HG02852 (cell line): ENCODE data around the gene LOXHD1.

Experiments
- ATAC-seq: cut with Tn5 transposase; IDR thresholded peaks from one replicate; pipeline ENCODE4 v1.9.1; 2021; ENCODE audit warnings: mild to moderate bottlenecking, moderate library complexity; ENCODE audit not compliant: unreplicated experiment

The LOXHD1 gene

DNA sequence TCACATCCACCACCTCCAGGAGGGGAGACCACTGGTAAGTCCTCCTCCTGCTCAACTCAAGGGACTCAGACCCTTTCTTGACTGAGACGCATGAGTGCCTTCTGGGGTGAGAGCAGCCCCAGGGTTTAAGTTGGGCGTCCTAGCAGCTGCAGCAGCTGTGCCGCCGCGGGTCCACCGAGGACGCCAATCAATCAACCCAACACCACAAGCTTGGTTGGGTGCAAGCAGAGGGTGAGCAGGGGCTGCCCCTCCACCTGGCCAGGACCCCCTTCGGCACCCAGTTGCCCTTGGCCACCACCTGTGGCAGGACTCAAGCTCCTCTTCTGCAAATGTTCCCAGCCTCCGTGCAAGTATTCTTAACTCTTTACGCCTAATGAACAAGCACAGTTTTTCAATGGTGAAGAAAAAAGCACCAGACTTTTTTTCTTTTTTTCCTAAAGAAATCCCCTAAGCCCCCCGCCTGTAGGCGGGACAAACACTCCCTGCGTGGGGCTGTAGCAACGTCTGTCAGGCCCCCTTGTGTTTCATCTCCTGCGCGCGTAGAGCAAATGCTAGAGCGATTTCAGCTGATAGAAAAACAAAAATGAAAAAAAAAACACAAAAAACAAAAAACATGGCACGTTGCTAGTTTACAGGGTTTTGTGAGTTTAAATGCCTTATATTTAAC lies 197.1 kb downstream of the LOXHD1 start:
- ATAC-seq = no peak

DNA sequence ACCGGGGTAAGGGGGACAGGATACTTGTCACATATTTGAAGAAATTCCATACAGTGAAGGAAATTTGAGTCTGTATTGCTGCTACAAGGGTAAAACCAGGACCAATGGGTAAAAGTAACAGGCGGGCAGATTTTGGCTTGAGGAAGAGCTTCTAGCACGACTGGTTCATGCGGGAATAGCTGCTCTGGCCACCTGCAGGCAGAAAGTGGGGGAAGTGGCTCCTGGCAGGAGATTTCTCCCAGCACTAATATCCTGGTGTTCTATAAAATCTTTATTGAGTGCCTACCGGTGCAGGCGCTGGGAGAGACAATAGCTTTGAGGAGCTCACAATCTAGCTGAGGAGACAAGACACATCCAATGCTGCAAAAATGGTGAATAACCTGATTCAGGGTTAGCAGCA lies 198.5 kb downstream of the LOXHD1 start:
- ATAC-seq = no peak

DNA sequence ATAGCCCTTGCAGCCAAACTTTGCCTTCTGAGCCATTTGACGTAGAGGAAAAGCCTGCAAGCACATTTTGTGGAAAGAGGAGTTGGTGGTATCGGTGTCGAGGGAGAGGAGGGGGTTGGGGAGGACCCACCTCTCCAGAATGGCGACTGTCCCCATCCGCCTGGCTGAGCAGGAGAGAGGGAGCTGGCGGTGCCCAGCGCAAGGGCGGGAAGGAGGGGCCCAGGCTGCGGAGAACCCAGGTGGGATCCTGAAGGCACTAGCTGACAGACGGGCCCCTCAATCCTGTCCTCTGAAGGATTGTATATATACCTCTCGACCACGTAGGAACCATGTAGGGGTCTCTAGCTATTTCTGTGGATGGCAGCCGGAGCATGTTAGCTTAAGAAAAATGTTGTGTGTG lies 200.3 kb downstream of the LOXHD1 start:
- ATAC-seq = no peak

DNA sequence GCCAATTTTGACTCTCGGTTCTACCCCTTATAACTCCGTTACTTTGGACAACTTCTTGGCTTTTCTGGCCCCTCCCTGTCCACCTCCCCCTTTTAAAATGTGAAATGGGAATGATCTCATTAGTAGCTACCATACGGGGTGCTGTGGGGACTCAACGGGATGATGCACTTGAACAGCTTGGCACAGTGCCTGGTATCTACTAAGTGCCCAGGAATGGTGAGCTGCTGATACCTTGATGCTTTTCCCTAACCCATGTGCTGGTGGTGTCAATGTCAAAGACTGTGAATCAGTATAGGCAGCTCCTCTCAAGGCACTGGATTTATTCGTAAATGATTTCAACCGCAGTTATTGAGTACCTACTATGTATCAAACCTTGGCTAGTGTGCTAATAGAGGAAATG lies 204.2 kb downstream of the LOXHD1 start:
- no peak for ATAC-seq

DNA sequence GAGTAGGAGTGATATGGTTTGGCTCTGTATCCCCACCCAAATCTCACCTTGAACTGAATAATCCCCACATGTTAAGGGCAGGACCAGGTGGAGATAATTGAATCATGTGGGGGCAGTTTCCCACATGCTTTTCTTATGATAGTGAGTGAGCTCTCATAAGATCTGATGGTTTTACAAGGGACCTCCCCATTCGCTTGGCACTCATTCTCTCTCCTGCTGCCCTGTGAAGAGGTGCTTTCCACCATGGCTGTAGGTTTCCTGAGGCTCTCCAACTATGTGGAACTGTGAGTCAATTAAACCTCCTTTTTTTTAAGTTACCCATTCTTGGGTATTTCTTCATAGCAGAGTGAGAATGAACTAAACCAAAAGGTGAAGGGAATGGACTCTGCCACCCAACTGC lies 207.5 kb downstream of the LOXHD1 start:
- ATAC-seq = no peak

DNA sequence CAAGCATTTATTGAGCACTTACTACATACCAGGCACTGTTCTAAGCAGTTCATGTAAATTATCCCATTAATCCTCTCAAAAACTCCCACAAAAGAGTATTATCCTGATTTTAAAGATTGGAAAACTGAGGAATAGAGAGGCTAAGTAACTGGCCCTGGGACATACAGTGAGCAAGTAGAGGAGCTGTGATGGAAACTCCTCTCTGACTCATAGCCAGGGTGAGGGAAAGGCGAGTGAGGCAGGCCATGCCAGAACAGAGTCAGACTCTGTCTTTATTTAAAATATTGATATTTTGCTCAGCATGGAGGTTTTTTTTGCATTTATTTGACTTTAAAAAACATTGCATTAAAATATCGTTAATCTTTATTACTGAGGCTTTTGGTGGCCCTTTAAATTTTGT lies 208.0 kb downstream of the LOXHD1 start:
- no peak for ATAC-seq

DNA sequence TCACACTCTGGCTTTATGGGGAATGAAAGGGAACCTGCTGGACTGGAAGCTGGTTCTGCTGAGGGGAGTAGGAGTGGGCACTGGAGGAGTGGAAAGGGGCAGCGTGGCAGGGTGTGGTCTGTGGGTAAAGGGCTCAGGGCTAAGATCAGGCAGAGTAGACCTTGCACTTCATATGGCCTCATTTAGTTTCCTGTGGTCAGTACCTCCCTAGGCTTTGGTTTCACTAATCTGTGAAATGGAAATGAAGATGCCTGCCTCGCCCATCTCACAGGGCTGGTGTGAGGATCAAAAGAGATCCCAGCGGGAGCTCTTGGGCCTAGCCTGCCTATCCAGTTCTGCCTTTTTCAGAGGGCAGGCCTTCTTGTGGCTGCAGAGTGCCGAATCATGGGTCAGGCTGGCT lies 208.7 kb downstream of the LOXHD1 start:
- ATAC-seq = no peak

DNA sequence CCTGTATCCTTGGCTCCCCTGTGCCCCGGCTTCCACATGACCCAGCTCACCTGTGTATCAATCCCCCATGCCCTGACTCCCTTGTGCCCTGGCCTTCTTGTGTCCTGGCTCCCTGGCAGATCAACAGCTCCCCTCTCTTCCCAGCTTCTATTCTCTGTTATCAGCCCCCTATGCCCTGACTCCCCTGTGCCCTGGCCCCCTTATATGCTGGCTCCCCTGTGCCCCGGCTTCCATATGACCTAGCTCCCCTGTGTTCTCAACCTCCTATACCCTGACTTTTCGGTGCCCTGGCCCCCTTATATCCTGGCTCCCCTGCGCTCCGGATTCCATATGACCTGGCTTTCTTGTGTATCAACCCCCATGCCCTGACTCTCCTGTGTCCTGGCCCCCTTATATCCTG lies 209.2 kb downstream of the LOXHD1 start:
- ATAC-seq = no peak

DNA sequence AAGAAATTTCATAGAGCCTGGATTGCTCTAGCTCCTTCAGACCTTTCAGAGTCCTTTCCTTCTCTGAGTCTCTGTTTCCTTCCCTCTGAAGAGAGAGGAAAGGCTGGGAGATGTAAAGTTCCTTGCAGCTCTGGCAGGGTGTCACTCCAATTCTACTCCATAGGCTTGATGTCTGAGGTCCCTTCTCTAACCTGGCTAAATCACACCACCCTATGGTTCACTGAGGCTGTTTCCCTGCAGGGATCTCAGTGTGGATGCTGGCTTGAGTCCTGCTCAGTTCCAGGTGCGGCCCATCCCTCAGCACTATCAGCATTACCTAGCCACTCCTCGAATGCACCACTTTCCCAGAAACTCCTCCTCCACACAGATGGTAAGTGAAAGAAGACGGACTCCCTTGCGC lies 209.7 kb downstream of the LOXHD1 start:
- ATAC-seq = no peak

DNA sequence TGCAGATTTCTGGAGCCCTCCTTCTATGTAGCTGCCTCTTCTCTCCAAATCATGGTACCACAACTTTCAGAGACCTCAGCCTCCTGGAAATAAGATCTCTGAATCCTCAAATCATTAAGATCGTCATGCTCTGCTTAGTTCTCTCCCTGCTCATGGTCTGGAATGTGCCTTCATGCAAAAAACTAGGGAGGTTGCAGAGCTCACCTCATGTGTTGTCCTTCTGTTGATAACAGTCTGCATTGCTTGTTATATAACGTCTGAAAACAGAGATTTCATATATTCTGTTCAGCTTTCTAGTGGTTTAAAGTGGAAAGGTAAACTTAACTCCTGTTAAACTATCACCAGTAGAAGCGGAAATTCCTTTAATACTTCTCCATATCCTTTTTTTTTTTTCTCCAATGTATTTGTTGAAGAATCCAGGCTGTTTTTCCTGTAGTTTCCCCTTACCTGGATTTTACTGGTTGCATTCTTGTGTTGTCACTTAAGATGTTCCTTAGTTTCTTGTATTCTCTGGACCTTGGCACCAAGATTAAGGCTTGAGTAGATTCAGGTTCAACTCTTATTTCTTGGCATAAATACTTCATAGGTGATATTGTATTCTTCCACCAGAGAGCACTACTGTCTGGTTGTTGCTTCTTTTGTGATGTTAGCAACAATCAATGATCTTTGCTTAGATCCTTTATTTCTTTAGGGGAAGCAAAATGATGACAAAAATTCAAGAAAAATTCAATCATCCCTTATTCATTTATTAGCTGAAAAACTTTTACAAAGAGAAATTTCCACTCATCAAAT lies 211.3 kb downstream of the LOXHD1 start:
- ATAC-seq = no peak

DNA sequence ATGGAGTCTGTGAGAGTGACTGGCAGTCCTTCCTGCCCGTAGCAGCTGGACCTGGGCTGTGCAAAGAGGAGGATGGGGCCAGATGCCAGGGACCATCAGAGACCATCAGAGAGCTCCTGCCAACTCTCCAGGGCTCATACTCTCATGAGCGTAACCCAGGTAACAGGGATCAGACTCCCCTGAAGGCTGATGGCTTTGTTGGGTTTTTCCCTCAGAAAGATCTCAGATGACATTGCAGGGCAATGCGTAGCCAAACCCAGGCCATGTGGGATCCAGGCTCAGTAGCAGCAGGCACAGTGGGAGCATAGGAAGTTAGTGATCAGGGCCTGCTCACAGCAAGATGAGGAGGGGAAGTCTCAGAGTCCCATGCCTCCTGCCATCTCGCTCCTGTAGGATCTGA lies 218.0 kb downstream of the LOXHD1 start:
- no peak for ATAC-seq

DNA sequence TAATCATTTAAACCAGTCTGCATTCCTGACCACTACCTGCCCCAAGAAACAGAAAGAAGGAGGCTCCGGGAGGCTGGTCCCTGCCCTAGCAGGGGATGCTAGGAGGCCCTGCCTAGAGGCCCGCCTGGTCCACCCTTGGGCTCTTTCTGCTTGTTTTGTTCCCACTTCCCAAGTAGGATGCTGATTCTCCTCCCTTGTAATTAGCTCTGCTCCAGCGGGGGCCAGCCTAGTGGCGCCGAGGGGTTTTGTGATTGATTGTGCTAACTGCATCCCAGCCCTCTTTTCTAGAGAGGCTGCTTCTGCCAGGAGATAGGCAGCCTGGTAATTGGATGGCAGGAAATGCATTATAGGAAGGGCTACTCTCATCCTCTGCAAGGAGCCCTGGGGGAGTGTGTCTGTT lies 220.0 kb downstream of the LOXHD1 start:
- ATAC-seq = no peak

DNA sequence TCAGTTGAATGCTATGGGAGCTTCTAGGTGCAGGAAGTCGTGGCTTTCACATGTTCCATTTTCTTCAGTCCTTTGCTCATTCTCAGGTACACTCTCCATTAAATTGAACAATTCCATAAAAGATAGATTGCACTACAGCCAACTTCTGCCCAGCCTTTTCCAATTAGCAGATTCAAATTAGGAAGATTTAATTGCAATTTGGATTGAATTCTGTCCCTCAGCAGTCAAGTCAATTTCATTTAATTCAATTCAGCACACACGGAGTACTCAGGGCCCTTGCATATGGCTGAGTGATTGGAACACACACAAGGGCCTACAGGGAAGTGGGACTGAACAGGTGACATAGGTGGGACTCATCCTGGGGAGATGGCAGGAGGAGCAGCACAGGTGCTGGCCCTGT lies 220.4 kb downstream of the LOXHD1 start:
- ATAC-seq = no peak

DNA sequence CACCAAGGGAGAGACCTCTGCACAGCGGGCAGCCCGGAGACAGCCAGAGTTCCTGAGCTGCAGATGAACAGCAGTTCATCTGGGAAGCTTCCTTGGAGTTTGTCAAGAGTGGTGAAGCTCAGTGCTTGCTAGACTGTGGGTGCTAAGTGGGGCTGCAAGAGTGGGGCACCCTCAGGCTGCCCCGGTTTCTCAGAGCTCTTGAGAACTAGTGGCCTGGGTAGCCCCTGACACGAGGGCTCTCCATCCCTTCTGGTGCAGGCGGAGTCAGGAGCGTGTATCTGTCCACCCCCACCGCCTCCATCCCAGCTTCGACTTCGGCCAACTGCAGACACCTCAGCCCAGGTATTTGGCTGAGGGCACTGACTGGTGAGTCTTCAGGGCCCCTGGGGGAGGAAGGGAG lies 222.0 kb downstream of the LOXHD1 start:
- ATAC-seq = no peak

DNA sequence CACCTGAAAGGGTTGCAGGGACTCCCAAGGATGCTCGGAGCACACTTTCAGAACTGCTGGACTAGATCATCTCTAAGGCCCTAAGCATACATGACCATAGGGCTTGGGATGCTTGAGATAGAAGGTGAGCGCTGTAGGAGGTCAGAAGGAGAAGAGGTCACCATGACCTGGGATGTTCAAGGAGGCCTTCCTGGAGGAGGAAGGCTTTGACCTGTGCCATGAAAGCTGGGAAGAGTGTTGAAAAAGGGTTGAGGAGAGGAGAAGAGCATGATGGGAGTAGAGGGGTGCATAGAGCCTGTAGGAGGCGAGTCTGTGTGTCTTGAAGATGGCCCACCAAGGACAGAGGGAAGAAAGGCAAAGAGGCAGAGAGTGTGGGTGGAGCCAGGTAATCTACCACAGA lies 222.4 kb downstream of the LOXHD1 start:
- ATAC-seq = no peak

DNA sequence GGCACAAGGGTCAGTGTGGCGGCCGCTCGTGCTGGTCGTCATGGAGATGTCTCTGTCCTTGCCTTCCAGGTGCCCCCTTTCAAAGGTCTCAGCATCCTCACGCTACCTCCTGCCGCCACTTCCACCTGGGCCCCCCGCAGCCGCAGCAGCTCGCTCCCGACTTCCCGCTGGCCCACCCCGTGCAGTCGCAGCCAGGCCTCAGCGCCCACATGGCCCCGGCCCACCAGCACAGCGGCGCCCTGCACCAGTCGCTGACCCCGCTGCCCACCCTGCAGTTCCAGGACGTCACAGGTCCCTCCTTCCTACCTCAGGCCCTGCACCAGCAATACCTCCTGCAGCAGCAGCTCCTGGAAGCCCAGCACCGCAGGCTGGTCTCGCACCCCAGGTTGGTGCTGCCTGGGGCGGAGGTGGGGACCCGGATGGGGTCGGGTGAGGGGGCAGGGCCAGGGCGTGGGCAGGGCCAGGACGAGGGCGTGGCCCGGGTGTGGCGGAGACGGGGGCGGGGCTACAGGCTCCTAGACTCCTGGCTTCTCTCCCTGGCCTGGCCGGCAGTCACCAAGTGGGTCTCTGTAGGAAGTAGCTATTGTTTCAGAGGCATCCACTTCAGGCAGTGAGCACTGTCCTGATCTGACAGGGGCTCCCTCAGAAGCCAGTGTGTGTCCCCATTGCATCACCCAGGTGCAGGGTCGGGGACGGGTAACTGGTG lies 223.7 kb downstream of the LOXHD1 start:
- no peak for ATAC-seq

DNA sequence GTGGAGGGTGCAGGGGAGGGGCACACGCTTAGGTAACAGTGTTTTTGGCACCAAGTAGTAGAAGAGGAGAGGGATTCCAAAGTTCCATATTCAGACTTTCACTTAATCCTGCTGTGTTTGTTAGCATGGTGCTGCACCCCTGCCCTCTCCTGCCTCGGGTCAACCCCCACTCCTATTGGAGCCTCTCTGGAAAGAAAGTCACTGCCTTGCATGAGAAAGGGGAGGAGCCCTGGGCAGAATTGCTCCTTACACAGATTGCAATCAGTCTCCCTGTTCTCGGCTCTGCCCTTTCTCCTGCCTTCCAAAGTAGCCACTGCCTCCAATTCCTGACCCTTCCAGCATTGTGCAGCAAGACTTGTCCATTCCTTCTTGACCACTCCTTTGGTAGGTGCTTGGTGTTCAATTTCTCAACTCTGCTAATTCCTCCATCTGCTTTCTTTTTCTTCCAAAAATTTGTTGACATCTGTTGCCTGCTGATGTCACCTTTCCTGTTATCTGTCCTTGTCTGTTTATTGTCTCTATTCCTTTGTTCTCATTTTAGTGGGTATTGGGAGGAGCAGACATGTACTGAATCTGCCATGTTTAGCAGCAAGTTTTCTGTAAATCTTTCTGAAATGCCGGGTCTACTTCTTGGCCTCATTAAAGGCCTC lies 225.4 kb downstream of the LOXHD1 start:
- ATAC-seq = no peak

DNA sequence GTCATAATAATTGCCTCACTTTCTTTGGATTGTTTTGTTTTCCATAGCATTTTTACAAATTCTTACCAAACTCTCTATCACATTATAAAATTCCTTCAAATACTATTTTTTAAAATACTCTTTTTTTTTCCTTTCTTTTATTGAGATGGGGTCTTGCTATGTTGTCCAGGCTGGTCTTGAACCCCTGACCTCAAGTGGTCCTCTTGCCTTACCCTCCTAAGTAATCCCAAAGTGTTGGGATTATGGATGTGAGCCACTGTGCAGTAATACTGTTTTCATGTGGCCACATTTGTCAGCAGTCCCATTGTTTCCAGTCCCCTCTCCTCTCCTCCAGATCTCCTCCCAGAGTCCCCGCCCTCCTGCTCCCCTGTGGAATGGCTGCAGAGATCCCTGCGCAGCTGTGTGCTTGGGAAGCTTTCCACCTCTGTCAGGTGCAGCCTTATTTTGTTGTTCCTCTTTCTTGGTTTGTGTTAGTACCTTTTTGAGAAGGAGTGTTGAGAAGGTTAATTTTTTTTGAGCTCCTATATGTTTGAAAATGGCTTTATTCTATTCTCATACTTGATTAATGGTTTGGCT lies 227.3 kb downstream of the LOXHD1 start:
- ATAC-seq = no peak

DNA sequence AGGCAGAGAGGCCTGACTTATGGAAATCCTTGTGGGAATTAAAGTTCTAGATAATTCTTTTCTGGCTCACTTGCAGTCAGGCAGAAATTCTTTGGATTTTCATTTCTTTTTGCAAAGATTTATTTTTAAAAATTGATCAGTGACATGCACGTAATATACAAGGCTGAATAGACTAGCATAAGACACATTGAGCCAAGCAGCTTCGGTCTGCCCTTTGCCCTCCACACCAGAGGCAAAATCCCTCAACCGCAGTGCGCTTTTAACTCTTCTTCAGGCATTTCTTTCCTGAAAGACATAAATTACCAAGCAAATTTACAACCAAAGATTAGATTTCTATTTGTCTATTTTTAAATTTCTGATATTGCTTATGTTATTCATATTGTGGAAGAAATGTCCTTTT lies 227.9 kb downstream of the LOXHD1 start:
- no peak for ATAC-seq

DNA sequence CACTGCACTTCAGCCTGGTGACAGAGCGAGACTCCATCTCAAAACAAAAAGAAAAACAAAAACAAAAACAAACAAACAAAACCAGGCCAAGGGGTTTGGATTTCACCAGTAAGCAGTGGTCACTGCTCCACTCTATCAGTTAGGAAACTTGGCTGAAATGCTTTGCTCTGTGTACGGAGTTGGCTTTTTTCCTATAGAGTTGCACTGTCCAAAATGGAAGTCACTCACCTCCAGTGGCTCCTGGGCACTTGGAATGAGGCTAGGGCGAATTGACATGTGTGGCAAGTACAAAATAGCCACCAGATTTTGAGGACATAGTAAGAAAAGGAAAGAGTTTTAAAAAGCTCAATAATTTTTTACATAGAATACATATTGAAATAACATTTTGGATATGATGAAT lies 228.7 kb downstream of the LOXHD1 start:
- ATAC-seq = no peak
